ENCODE results near the gene FN1. TPM values are rescaled to one million over a fixed set of nuclear protein-coding genes. Genes with fewer than 3 reads are reported as not detected.

FN1 gene
- total and polyA plus RNA-seq, 2 donors (not counting 1 experiment from before 2014, with no cell fraction given): 0.05 TPM; not detected in 1

GRCh38 chr2:215392687-215393270 is 43.1 kb downstream of the FN1 start:
- no peak for TF ChIP-seq EZH2 (IDR thresholded peaks at IDR 0.05; ENCODE audit: borderline replicate concordance, insufficient read depth, low read depth, low read length, poor library complexity, severe bottlenecking)
- TF ChIP-seq, protein P1, sequence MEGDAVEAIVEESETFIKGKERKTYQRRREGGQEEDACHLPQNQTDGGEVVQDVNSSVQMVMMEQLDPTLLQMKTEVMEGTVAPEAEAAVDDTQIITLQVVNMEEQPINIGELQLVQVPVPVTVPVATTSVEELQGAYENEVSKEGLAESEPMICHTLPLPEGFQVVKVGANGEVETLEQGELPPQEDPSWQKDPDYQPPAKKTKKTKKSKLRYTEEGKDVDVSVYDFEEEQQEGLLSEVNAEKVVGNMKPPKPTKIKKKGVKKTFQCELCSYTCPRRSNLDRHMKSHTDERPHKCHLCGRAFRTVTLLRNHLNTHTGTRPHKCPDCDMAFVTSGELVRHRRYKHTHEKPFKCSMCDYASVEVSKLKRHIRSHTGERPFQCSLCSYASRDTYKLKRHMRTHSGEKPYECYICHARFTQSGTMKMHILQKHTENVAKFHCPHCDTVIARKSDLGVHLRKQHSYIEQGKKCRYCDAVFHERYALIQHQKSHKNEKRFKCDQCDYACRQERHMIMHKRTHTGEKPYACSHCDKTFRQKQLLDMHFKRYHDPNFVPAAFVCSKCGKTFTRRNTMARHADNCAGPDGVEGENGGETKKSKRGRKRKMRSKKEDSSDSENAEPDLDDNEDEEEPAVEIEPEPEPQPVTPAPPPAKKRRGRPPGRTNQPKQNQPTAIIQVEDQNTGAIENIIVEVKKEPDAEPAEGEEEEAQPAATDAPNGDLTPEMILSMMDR (IDR thresholded peaks at IDR 0.05): no peak
- H3K4me3 ChIP-seq (ENCODE audit: control extremely low read depth in 1 of 5, extremely low read depth in 1 of 5, insufficient read depth in 1 of 5, low read depth in 2 of 5, low read length in 4 of 5): no peak overlapping the region
- DNase-seq: no peak
- no peaks in the 10 kb centered on the region for H3K79me2 ChIP-seq (ENCODE audit: control insufficient read depth, insufficient read depth, low read length)
- H3K36me3 ChIP-seq (replicated peaks in 1 of 2; ENCODE audit: control extremely low read depth in 1 of 2, control insufficient read depth in 1 of 2, extremely low read depth in 1 of 2, insufficient read depth in 2 of 2, low read length in 1 of 2): no peaks in the 10 kb centered on the region
- no peaks in the 10 kb centered on the region for H4K20me1 ChIP-seq (ENCODE audit: control insufficient read depth, insufficient read depth, low read length, poor library complexity, severe bottlenecking)
- intact Hi-C loops (cut with micrococcal nuclease): no loop called here
- no peaks in the 10 kb centered on the region for H3K4me1 ChIP-seq (ENCODE audit: control insufficient read depth in 2 of 2, insufficient read depth in 2 of 2, low read length in 2 of 2)
- H3K9ac ChIP-seq (ENCODE audit: low read length): no peak overlapping the region
- H3K4me1 Mint-ChIP-seq: peaks cover 8% of the 10 kb centered on the region
- ATAC-seq (ENCODE audit: low read depth): no peak
- no peak overlapping the region for H3K4me3 Mint-ChIP-seq
- POLR2A ChIA-PET: no interaction called here
- CTCF ChIA-PET: no interaction called here
- 98% methylated on average over 7 of the region's 12 CpGs for WGBS (ENCODE audit: insufficient coverage)
- no peaks in the 10 kb centered on the region for H3K9me3 ChIP-seq (ENCODE audit: control extremely low read depth in 1 of 3, control insufficient read depth in 2 of 3, insufficient read depth in 1 of 3, low read length in 2 of 3)
- peaks cover 3% of the 10 kb centered on the region for H3K9me3 Mint-ChIP-seq (ENCODE audit: insufficient read depth)
- no peaks in the 10 kb centered on the region for H3K27me3 ChIP-seq (replicated peaks in 1 of 4; ENCODE audit: control extremely low read depth in 1 of 4, control insufficient read depth in 3 of 4, insufficient read depth in 4 of 4, low read length in 3 of 4)
- no peak overlapping the region for H3K27ac Mint-ChIP-seq
- H3K4me2 ChIP-seq (replicated peaks; ENCODE audit: low read depth, low read length, poor library complexity, severe bottlenecking): no peak overlapping the region
- no peak overlapping the region for H3K27ac ChIP-seq (ENCODE audit: low read length in 2 of 2)
- H3K27me3 Mint-ChIP-seq: peaks cover under 1% of the 10 kb centered on the region
- no peak overlapping the region for H2AFZ ChIP-seq (ENCODE audit: insufficient read depth, low read depth, low read length, poor library complexity, severe bottlenecking)

DNA sequence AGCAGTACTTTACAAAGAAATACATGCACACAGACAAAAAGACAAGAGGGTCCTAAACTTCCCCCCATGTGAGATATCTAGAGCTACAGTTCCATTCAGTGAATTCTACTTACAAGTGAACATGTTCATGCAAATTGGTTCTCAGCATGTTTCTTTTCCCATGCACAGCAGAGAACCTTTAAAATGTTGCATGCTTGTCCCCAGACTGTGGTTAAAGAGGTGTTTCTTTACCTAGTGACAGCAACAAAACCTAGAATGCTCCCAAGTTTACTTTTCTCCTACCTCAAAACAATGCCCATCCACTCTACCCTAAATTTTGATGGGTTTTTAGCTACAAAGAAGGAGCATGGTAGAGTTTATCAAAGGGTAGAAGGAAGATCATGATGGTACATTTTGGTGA is 43.7 kb downstream of the FN1 start:
- H3K9me3 Mint-ChIP-seq (ENCODE audit: insufficient read depth): peaks cover 3% of the 10 kb centered on the region
- no peaks in the 10 kb centered on the region for H3K4me1 ChIP-seq (ENCODE audit: control insufficient read depth in 2 of 2, insufficient read depth in 2 of 2, low read length in 2 of 2)
- POLR2A ChIA-PET: no interaction called here
- H3K9ac ChIP-seq (ENCODE audit: low read length): no peak overlapping the region
- no peak overlapping the region for H2AFZ ChIP-seq (ENCODE audit: insufficient read depth, low read depth, low read length, poor library complexity, severe bottlenecking)
- H3K4me1 Mint-ChIP-seq: peaks cover 8% of the 10 kb centered on the region
- no peak overlapping the region for H3K27ac Mint-ChIP-seq
- no peak overlapping the region for H3K4me2 ChIP-seq (replicated peaks; ENCODE audit: low read depth, low read length, poor library complexity, severe bottlenecking)
- ATAC-seq (ENCODE audit: low read depth) (no peak), DNase-seq (no peak)
- H3K79me2 ChIP-seq (ENCODE audit: control insufficient read depth, insufficient read depth, low read length): no peaks in the 10 kb centered on the region
- TF ChIP-seq, protein P1 (IDR thresholded peaks at IDR 0.05): no peak
- TF ChIP-seq EZH2 (IDR thresholded peaks at IDR 0.05; ENCODE audit: borderline replicate concordance, insufficient read depth, low read depth, low read length, poor library complexity, severe bottlenecking): no peak
- H3K36me3 ChIP-seq (replicated peaks in 1 of 2; ENCODE audit: control extremely low read depth in 1 of 2, control insufficient read depth in 1 of 2, extremely low read depth in 1 of 2, insufficient read depth in 2 of 2, low read length in 1 of 2): no peaks in the 10 kb centered on the region
- H3K27me3 ChIP-seq (replicated peaks in 1 of 4; ENCODE audit: control extremely low read depth in 1 of 4, control insufficient read depth in 3 of 4, insufficient read depth in 4 of 4, low read length in 3 of 4): no peaks in the 10 kb centered on the region
- intact Hi-C loops (cut with micrococcal nuclease): no loop called here
- CTCF ChIA-PET: no interaction called here
- no peak overlapping the region for H3K4me3 ChIP-seq (ENCODE audit: control extremely low read depth in 1 of 5, extremely low read depth in 1 of 5, insufficient read depth in 1 of 5, low read depth in 2 of 5, low read length in 4 of 5)
- no peaks in the 10 kb centered on the region for H3K27me3 Mint-ChIP-seq
- no peak overlapping the region for H3K27ac ChIP-seq (ENCODE audit: low read length in 2 of 2)
- no peaks in the 10 kb centered on the region for H4K20me1 ChIP-seq (ENCODE audit: control insufficient read depth, insufficient read depth, low read length, poor library complexity, severe bottlenecking)
- no peak overlapping the region for H3K4me3 Mint-ChIP-seq
- H3K9me3 ChIP-seq (ENCODE audit: control extremely low read depth in 1 of 3, control insufficient read depth in 2 of 3, insufficient read depth in 1 of 3, low read length in 2 of 3): no peaks in the 10 kb centered on the region
